Measurements from ENCODE around the gene IRF5. TPM values are rescaled to one million over a fixed set of nuclear protein-coding genes. Genes with fewer than 3 reads are reported as not detected.

IRF5 gene
- polyA plus RNA-seq, 12 donors = 1.4 to 9.5 (median 2.0) TPM; not detected in 1

DNA sequence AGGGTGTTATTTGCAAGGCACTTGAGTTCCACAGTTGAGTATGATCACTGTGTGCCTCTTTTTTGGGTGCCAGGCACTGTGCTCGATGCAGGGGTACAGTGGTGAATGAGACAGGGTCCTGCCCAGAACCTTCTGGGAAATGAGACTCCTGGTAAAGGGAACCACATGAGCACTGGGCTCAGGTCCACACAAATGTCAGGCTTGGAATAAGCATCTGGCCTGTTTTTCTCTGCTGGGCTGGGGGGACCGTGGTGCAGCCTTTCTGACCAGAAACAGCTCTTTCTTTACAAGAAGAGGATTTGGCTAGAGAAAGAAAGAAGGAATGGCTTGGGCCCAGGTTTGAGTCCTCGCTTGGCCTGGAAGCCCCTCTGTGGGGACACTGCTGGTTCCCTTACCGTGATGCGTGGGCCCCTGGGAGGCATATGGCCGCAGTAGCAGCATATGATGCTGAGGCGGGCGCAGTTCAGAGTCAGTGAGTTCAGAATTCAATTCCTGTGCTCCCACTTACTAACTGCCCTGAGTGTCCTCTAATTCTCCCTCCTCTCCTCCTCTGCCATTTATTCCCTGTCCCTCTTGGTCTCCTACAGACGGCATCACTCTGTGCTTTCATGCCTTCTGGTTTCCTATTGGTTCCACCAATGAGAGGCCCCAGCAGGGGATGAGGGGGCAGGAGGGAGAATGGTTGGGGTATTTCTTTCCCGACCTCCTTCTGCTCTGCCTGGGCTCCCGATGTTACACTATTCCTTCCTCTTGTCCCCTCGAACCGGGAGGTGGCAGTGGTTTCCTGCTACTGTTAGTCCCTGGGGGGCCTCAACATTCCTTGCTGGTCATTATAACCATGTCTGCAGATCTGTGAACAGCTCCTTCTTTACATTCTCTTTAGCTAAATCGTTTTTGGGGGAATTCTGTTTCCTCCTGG is 17.6 kb upstream of the IRF5 start:
- no peak for DNase-seq

DNA sequence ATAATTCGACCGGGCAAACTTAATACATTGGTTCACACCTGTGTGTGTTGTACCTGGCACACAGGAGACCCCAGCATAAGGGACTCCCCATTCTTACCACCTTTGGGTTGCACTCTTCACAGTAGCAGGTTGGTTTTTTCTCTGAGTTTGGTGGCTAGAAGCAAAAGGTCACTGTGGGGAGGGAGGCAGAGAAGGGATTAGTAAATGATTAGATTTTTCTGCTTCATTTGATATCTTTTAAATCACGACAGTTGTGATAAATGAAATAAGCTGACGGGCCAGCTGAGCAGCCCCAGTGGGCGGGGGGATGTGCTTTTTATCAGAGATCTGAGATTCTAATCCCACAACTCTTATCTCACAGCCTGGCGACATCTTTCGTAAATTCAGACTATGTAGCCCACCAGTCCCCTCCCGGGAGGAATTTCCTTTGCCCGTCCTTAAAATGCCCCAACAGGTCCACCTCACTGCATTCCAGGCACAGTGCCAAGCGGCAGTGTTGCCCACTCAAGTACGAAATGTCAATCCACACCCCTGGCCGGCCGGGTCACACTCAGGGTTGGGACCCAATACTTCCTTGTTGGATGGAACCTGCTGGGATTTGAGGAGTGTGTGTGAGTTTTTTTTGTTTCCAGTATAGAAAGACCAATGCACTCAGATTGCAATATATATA is 16.7 kb upstream of the IRF5 start:
- DNase-seq = no peak

- DNase-seq = no peak
These were observed 15.8 kb upstream of the IRF5 start for GRCh38 chr7:128921866-128922440.

- no peak for DNase-seq
These were observed 15.0 kb upstream of the IRF5 start for GRCh38 chr7:128922496-128923410.

GRCh38 chr7:128923411-128923800 is 14.3 kb upstream of the IRF5 start:
- no peak for DNase-seq

GRCh38 chr7:128924707-128925588 is 12.8 kb upstream of the IRF5 start:
- no peak for DNase-seq

DNA sequence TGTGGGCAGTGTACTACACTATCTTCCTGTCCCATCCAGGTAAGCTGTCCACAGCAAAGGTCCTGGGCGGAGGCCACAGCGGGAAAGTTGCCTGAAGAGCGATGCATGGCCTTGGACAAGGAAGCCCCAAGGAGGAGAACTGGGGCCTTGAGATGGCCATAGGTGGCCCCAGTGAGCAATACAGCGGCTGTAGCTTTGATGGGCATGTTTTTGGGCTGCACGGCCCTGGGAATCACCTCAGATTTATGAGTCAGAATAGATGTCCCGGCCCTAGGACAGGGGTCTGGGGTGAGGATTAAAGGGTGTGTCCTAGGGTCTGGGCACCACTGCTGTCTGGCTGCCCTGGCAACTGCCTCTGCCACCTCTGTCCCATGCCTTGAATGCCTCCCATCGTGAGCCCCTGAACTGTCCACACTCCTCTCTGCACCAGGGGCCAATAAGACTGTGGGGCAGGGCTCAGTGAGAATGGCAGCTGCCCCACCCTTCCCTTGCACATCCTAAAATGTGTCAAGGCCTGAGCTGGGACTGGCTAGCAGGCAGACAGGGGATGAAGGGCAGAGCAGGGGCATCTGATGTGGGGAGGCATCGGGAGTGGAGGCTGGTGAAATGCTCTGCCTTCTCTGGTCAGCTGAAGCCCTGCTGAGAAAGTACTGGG is 9.4 kb upstream of the IRF5 start:
- DNase-seq = no peak

GRCh38 chr7:128928882-128929788 is 8.6 kb upstream of the IRF5 start:
- no peak for DNase-seq

- no peak for DNase-seq
These were observed 6.4 kb upstream of the IRF5 start for GRCh38 chr7:128931190-128931798.

GRCh38 chr7:128931965-128932861 is 5.5 kb upstream of the IRF5 start:
- DNase-seq = no peak

DNA sequence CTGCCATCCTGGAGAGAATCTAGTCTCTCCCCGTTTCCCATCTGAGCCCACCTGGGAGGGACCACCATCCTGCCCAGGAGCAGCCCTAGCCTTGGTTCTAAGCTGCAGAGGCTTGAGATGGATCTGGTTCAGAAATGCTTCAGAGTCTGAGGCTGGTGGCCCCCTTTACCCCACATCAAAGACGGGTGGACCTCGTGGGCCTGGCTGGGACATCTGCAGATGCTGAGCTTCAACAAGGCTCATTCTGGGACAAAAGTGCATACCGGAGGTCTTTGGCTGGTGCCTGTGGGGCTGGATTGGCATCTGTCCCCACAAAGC is 4.9 kb upstream of the IRF5 start:
- no peak for DNase-seq

GRCh38 chr7:128933180-128933891 is 4.4 kb upstream of the IRF5 start:
- DNase-seq = no peak

- no peak for DNase-seq
These were observed 3.1 kb upstream of the IRF5 start for GRCh38 chr7:128934361-128935341.

DNA sequence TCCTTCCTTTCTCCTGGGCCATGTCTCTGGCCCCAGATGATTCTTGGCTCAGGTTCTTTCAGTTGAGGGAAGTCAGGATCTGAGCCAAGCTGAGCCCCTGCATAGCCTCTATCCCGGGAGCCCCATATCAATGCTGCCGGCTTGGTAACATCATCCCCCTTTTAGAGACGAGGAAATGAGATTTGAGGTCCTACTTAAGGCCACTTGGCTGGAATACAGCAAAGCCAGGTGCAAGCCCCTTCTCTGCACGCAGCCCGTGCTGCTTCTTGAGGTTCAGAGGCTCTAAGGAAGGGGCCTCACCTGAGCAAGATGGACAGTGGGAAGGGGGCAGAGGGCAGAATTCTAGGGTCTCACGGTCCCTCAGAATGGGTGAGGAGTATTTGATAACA is 2.4 kb upstream of the IRF5 start:
- DNase-seq = no peak

GRCh38 chr7:128936798-128937197 is 929 bp upstream of the IRF5 start:
- no peak for DNase-seq

DNA sequence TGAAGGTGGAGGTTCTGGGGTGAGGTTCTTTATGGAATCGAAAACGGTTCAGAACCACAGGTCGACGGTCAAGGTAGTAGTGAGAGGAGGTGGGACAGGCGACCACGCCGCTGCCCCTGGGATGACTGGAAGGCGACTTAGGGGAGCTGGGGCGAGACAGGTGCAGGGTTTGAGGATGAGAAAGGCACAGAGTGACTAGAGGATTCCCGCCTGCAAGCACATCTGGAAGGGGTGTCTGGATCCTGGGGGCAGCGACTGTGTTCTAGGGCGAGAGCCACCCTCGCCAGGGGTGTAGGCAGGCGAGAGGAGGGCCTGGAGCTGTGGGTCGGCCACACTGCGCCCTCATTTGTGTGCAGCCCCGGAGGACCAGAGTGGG is 468 bp upstream of the IRF5 start:
- DNase-seq = no peak

Measured in muscle of arm (tissue), 12 donors.